DOHH2 (cell line): Measurements from ENCODE around the gene TGM2.

Experiments used
- CTCF ChIP-seq: fragments of 200-600 bp; sonication (generic); IDR thresholded peaks from one replicate; pipeline ENCODE4 v1.5.1; 2014; ENCODE audit warnings: antibody characterized with exemption, mild to moderate bottlenecking, low read depth, low read length; ENCODE audit not compliant: poor library complexity, severe bottlenecking
- EZH2phosphoT487 ChIP-seq: fragments of 200-600 bp; sonication (generic); IDR thresholded peaks from 2 replicates; pipeline ENCODE4 v1.6.1; 2017; ENCODE audit warnings: borderline replicate concordance, mild to moderate bottlenecking, antibody characterized with exemption, low read length, moderate library complexity, mixed read lengths

GRCh38 chr20:38195521-38195920 is 30.5 kb upstream of the TGM2 start:
- TF ChIP-seq CTCF (no peak), EZH2phosphoT487 (no peak)
